GM18505 (cell line): Measurements from ENCODE around the gene SECISBP2L.
"Not testable (repeated sequence)": the region's sequence is repeated elsewhere in the genome, so short reads cannot be mapped to it uniquely, and the experiment has no call there.

Experiments
- ATAC-seq: cut with Tn5 transposase; IDR thresholded peaks from one replicate; pipeline ENCODE4 v1.9.1; 2021; ENCODE audit not compliant: unreplicated experiment
- POLR2A ChIP-seq: IDR thresholded peaks from 4 replicates; pipeline ENCODE4 v1.6.1; 2011; ENCODE audit warnings: borderline replicate concordance; ENCODE audit not compliant: insufficient read depth, insufficient read length; ENCODE audit errors: extremely low read depth

SECISBP2L gene

GRCh38 chr15:48975472-48976419 is 70.5 kb downstream of the SECISBP2L start:
- no peak for TF ChIP-seq POLR2A
- peak; percentile 97 for ATAC-seq

- no peak for ATAC-seq
- TF ChIP-seq POLR2A, result no peak
Measured at GRCh38 chr15:48974882-48975281, 71.4 kb downstream of the SECISBP2L start.

GRCh38 chr15:48972750-48973503 is 73.3 kb downstream of the SECISBP2L start:
- no peak for TF ChIP-seq POLR2A
- no peak for ATAC-seq

GRCh38 chr15:48970926-48971325 is 75.3 kb downstream of the SECISBP2L start:
- ATAC-seq, result not testable (repeated sequence)

- ATAC-seq, result no peak
- TF ChIP-seq POLR2A, result no peak
Measured at GRCh38 chr15:48968066-48968465, 78.2 kb downstream of the SECISBP2L start.

DNA sequence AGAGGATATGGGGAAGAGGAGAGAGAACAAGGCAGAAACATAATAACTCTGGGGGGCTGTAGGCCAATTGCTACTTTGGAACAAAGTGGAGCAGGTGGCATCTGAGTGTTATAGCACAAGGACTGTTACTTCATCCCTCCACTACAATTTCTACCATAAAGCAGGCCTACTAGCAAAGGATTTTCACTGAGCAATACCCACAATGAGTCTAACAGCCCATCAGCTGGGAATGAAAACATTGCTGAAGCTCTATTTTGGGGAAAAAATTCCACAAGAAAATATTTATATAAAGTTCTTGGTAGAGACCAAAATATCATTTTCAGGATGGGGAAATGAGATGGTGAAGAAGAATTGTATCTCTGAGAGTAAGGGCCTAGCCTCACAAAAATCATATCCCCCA is 78.9 kb downstream of the SECISBP2L start:
- ATAC-seq, result no peak
- no peak for TF ChIP-seq POLR2A

- ATAC-seq, result peak; percentile 61
- TF ChIP-seq POLR2A, result no peak
Measured at GRCh38 chr15:48966595-48967301, 79.5 kb downstream of the SECISBP2L start.

- peak; percentile 44 for ATAC-seq
- TF ChIP-seq POLR2A, result no peak
Measured at GRCh38 chr15:48965972-48966371, 80.3 kb downstream of the SECISBP2L start.

- no peak for ATAC-seq
- no peak for TF ChIP-seq POLR2A
Measured at GRCh38 chr15:48964898-48965297, 81.3 kb downstream of the SECISBP2L start.

DNA sequence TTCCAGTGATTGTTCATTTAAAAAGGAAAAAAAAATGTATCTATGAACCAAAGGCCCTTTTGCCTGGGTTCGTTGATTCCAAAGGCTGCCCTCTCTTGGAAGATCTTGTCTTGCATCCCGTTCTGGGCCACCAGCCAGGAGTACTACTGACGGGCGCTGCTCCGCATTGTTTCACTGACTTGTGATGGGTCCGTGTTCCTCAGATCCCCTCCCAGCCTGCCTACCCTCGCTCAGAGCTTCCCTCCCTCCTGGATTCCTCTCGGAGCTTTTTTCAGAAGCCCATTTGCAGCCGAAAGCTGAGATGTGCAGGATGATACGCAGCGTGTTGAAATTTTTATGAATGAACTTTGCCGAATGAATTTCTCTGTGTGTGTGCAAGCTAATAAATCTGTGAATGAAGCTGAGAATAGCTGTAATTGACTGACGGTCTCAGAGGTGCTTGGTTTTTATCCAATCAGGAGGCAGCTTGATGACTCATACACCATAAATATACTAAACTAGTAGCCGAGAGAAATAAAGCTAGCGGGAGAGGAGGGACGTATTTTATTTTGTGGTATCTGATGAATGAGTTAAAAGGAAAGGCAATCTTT is 82.6 kb downstream of the SECISBP2L start, which contains the start of gene SHC4:
Gene SHC4, minus strand, starts transcription at position 396 of the 590 bp plus-strand sequence. CDS start 904 bp downstream, outside the sequence.
- ATAC-seq, result no peak
- TF ChIP-seq POLR2A, result no peak

DNA sequence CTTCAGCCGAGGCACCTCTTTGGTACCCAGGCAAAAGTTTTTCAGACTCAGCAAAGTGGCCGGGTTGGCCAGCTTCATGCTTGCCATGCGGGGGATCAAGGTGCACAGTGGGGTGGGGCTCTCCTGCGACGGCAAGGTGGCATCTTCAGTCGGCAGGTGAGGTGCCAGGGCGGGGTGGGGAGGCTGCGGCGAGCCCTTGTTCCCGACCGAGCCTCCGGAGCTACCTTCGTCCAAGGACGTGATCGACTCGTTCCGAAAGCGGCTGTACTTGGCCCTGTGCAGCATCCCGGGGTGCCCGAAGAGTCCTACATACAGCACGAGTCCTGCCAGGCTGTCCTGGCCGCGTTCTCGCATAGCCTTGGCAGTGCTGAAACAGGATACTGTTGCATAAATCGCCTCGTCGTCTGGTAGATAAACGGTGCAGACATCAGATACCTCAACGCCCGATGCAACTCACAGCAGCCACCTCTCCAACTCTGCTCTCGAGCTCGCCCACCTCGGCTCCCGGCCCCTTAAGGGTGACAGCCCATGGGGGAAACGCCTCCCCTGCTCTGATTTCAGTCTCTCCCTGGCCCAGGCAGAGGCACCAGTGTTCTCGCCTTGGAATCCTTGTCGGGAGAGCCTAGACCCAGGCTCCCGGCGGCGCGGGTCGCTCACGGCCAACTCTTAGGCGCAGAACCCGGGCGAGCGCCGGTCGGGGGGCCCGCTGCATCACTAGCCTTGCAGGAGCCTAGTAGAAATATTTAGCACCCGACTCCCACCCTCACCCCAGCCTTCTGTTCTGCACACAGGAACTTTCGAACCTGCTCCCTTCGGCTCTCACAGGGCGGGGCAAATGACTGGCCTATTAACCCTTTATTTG is 83.4 kb downstream of the SECISBP2L start:
- ATAC-seq, result no peak
- TF ChIP-seq POLR2A, result no peak

- ATAC-seq, result no peak
- TF ChIP-seq POLR2A, result no peak
Measured at GRCh38 chr15:48955967-48956366, 90.3 kb downstream of the SECISBP2L start.
